ENCODE data around the gene ALKAL2. TPM values are rescaled to one million over a fixed set of nuclear protein-coding genes. Genes with fewer than 3 reads are reported as not detected.

The ALKAL2 gene
- total and polyA plus RNA-seq, 2 of the 13 experiments (the other 11 are each of a cell fraction or from before 2014, with no cell fraction given), result 0.22 to 1.7 TPM

- TF ChIP-seq ZNF280B (CRISPR knock-in tag; IDR thresholded peaks at IDR 0.05; ENCODE audit: borderline replicate concordance), result no peak
- no peak for TF ChIP-seq ZNF577 (CRISPR knock-in tag; IDR thresholded peaks at IDR 0.05; ENCODE audit: borderline replicate concordance, low read depth)
- TF ChIP-seq POGK (CRISPR knock-in tag; conservative IDR thresholded peaks at IDR 0.05), result no peak
- peak; percentile 89 for TF ChIP-seq MYPOP (CRISPR knock-in tag; IDR thresholded peaks at IDR 0.05)
- no peak for TF ChIP-seq REST (IDR thresholded peaks at IDR 0.05; ENCODE audit: borderline replicate concordance in 1 of 2, low read depth in 1 of 2, low read length in 2 of 2)
- no peak for TF ChIP-seq YY1 (IDR thresholded peaks at IDR 0.05; ENCODE audit: insufficient read depth, insufficient replicate concordance, low read depth, low read length)
- no peak for TF ChIP-seq ZFP37 (CRISPR knock-in tag; IDR thresholded peaks at IDR 0.05; ENCODE audit: borderline replicate concordance)
- TF ChIP-seq XBP1 (CRISPR knock-in tag; IDR thresholded peaks at IDR 0.05), result no peak
- no peak for TF ChIP-seq LCORL (IDR thresholded peaks at IDR 0.05)
- peak; percentile 40; the same call in 1 of the 2 replicates for TF ChIP-seq LCORL (CRISPR knock-in tag; IDR thresholded peaks at IDR 0.05)
- no peak; the same call in 1 of the 2 replicates for TF ChIP-seq ARNTL (CRISPR knock-in tag; IDR thresholded peaks at IDR 0.05)
- TF ChIP-seq ZNF746 (CRISPR knock-in tag; IDR thresholded peaks at IDR 0.05), result no peak
- no peak for TF ChIP-seq ZNF597 (CRISPR knock-in tag; IDR thresholded peaks at IDR 0.05)
- 0 out of 2 replicates have a peak, but pooled peaks have one; percentile 26 for TF ChIP-seq KLF6 (CRISPR knock-in tag; IDR thresholded peaks at IDR 0.05)
- TF ChIP-seq ZBTB3 (CRISPR knock-in tag; IDR thresholded peaks at IDR 0.05; ENCODE audit: borderline replicate concordance, low read depth), result no peak
- no peak for TF ChIP-seq ZBTB33 (CRISPR knock-in tag; IDR thresholded peaks at IDR 0.05)
Measured at GRCh38 chr2:289362-290089, 1.6 kb upstream of the ALKAL2 start (continued).

Measured in HepG2 (cell line).